BLaER1 (cell line): Measurements from ENCODE around the gene KCTD15.

Experiments used
- H3K27ac ChIP-seq: shearing (Covaris generic); formaldehyde crosslinking; 2 replicates; pipeline ENCODE4 v1.8.1; 2022
- H3K27me3 ChIP-seq: shearing (Covaris generic); formaldehyde crosslinking; 2 replicates; pipeline ENCODE4 v1.8.1; 2022
- H3K36me3 ChIP-seq: shearing (Covaris generic); formaldehyde crosslinking; 2 replicates; pipeline ENCODE4 v1.8.1; 2022
- H3K4me1 ChIP-seq: shearing (Covaris generic); formaldehyde crosslinking; 2 replicates; pipeline ENCODE4 v1.8.1; 2022
- H3K4me2 ChIP-seq: shearing (Covaris generic); formaldehyde crosslinking; 2 replicates; pipeline ENCODE4 v1.8.1; 2022
- H3K4me3 ChIP-seq: shearing (Covaris generic); formaldehyde crosslinking; 2 replicates; pipeline ENCODE4 v1.8.1; 2022
- H3K9ac ChIP-seq: shearing (Covaris generic); formaldehyde crosslinking; 2 replicates; pipeline ENCODE4 v1.8.1; 2022
- H3K9me3 ChIP-seq: shearing (Covaris generic); formaldehyde crosslinking; 2 replicates; pipeline ENCODE4 v1.8.1; 2022
- H4K20me1 ChIP-seq: shearing (Covaris generic); formaldehyde crosslinking; 2 replicates; pipeline ENCODE4 v1.8.1; 2022
- Cebpa-rat ChIP-seq: shearing (Covaris generic); IDR thresholded peaks from 2 replicates; pipeline ENCODE4 v1.8.1; 2022

The KCTD15 gene

GRCh38 chr19:33754361-33754760, 42.3 kb upstream of the KCTD15 start:
- Histone ChIP-seq H3K27me3 (no peaks in the 10 kb centered on the region), H3K36me3 (no peaks in the 10 kb centered on the region), H3K4me2 (no peak overlapping the region), H4K20me1 (no peaks in the 10 kb centered on the region; the same call in 1 of the 2 replicates), H3K9me3 (no peaks in the 10 kb centered on the region), H3K4me1 (no peaks in the 10 kb centered on the region), H3K9ac (no peak overlapping the region), H3K27ac (no peak overlapping the region), H3K4me3 (no peak overlapping the region)
- no peak for TF ChIP-seq Cebpa-rat

GRCh38 chr19:33755099-33756035, 41.3 kb upstream of the KCTD15 start:
- H3K4me2 ChIP-seq = no peak overlapping the region
- no peak overlapping the region for H3K4me3 ChIP-seq
- no peak for TF ChIP-seq Cebpa-rat
- no peaks in the 10 kb centered on the region for H3K27me3 ChIP-seq
- H4K20me1 ChIP-seq = no peaks in the 10 kb centered on the region; the same call in 1 of the 2 replicates
- H3K36me3 ChIP-seq = no peaks in the 10 kb centered on the region
- H3K9ac ChIP-seq = no peak overlapping the region
- H3K4me1 ChIP-seq = no peaks in the 10 kb centered on the region
- H3K27ac ChIP-seq = no peak overlapping the region
- no peaks in the 10 kb centered on the region for H3K9me3 ChIP-seq

- Histone ChIP-seq H3K4me1 (peaks cover 2% of the 10 kb centered on the region; the same call in 1 of the 2 replicates), H3K4me3 (no peak overlapping the region), H3K36me3 (no peaks in the 10 kb centered on the region), H3K9me3 (no peaks in the 10 kb centered on the region), H4K20me1 (no peaks in the 10 kb centered on the region; the same call in 1 of the 2 replicates), H3K27me3 (no peaks in the 10 kb centered on the region), H3K9ac (no peak overlapping the region), H3K4me2 (no peak overlapping the region), H3K27ac (no peak overlapping the region)
- no peak for TF ChIP-seq Cebpa-rat
Measured at GRCh38 chr19:33756177-33756576, 40.5 kb upstream of the KCTD15 start.

GRCh38 chr19:33758541-33759013, 38.1 kb upstream of the KCTD15 start:
- H4K20me1 ChIP-seq = peaks cover 5% of the 10 kb centered on the region; the same call in 1 of the 2 replicates
- no peak overlapping the region for H3K27ac ChIP-seq
- H3K4me1 ChIP-seq = peaks cover 12% of the 10 kb centered on the region
- H3K4me2 ChIP-seq = no peak overlapping the region
- no peak for TF ChIP-seq Cebpa-rat
- H3K27me3 ChIP-seq = no peaks in the 10 kb centered on the region
- no peaks in the 10 kb centered on the region for H3K36me3 ChIP-seq
- no peaks in the 10 kb centered on the region for H3K9me3 ChIP-seq
- no peak overlapping the region for H3K4me3 ChIP-seq
- H3K9ac ChIP-seq = no peak overlapping the region

- TF ChIP-seq Cebpa-rat = no peak
- peaks cover 12% of the 10 kb centered on the region for H3K4me1 ChIP-seq
- no peaks in the 10 kb centered on the region for H3K27me3 ChIP-seq
- H4K20me1 ChIP-seq = peaks cover 10% of the 10 kb centered on the region; the same call in 1 of the 2 replicates
- H3K27ac ChIP-seq = no peak overlapping the region
- no peaks in the 10 kb centered on the region for H3K36me3 ChIP-seq
- no peak overlapping the region for H3K9ac ChIP-seq
- H3K4me2 ChIP-seq = no peak overlapping the region
- no peaks in the 10 kb centered on the region for H3K9me3 ChIP-seq
- no peak overlapping the region for H3K4me3 ChIP-seq
Measured at GRCh38 chr19:33759356-33759755, 37.3 kb upstream of the KCTD15 start.

GRCh38 chr19:33763633-33764371, 32.9 kb upstream of the KCTD15 start:
- peaks cover 12% of the 10 kb centered on the region for H3K4me1 ChIP-seq
- no peak overlapping the region for H3K9ac ChIP-seq
- no peak overlapping the region for H3K4me2 ChIP-seq
- no peaks in the 10 kb centered on the region for H3K9me3 ChIP-seq
- TF ChIP-seq Cebpa-rat = no peak
- no peak overlapping the region for H3K4me3 ChIP-seq
- H3K36me3 ChIP-seq = no peaks in the 10 kb centered on the region
- H4K20me1 ChIP-seq = peaks cover 33% of the 10 kb centered on the region; the same call in 1 of the 2 replicates
- no peaks in the 10 kb centered on the region for H3K27me3 ChIP-seq
- no peak overlapping the region for H3K27ac ChIP-seq

- H4K20me1 ChIP-seq = peaks cover 58% of the 10 kb centered on the region
- H3K4me1 ChIP-seq = peaks cover 6% of the 10 kb centered on the region
- no peak overlapping the region for H3K4me2 ChIP-seq
- H3K9me3 ChIP-seq = no peaks in the 10 kb centered on the region
- no peak overlapping the region for H3K27ac ChIP-seq
- TF ChIP-seq Cebpa-rat = no peak
- no peak overlapping the region for H3K9ac ChIP-seq
- no peaks in the 10 kb centered on the region for H3K36me3 ChIP-seq
- 0 out of 2 replicates have a peak, but pooled peaks cover 9% of the 10 kb centered on the region for H3K27me3 ChIP-seq
- no peak overlapping the region for H3K4me3 ChIP-seq
Measured at GRCh38 chr19:33766623-33767022, 30.0 kb upstream of the KCTD15 start.

- no peak overlapping the region for H3K9ac ChIP-seq
- H3K27me3 ChIP-seq = 0 out of 2 replicates have a peak, but pooled peaks cover 9% of the 10 kb centered on the region
Measured at GRCh38 chr19:33767898-33768413, 28.7 kb upstream of the KCTD15 start.

GRCh38 chr19:33769208-33769607, 27.5 kb upstream of the KCTD15 start:
- no peak for TF ChIP-seq Cebpa-rat
- no peaks in the 10 kb centered on the region for H3K9me3 ChIP-seq
- no peak overlapping the region for H3K9ac ChIP-seq
- H4K20me1 ChIP-seq = peaks cover 54% of the 10 kb centered on the region
- H3K27ac ChIP-seq = no peak overlapping the region
- H3K4me2 ChIP-seq = no peak overlapping the region
- H3K27me3 ChIP-seq = 0 out of 2 replicates have a peak, but pooled peaks cover 9% of the 10 kb centered on the region
- H3K4me3 ChIP-seq = no peak overlapping the region
- H3K4me1 ChIP-seq = no peaks in the 10 kb centered on the region
- H3K36me3 ChIP-seq = no peaks in the 10 kb centered on the region

More at GRCh38 chr19:33767898-33768413, 28.7 kb upstream of the KCTD15 start:
- H3K4me2 ChIP-seq = no peak overlapping the region
- H3K36me3 ChIP-seq = no peaks in the 10 kb centered on the region
- H3K4me1 ChIP-seq = no peaks in the 10 kb centered on the region
- H3K27ac ChIP-seq = no peak overlapping the region
- H3K4me3 ChIP-seq = no peak overlapping the region
- H4K20me1 ChIP-seq = peaks cover 64% of the 10 kb centered on the region
- no peaks in the 10 kb centered on the region for H3K9me3 ChIP-seq
- TF ChIP-seq Cebpa-rat = no peak
